Adipose tissue (tissue), 3 donors: ENCODE results near the gene BSPRY. TPM values are rescaled to one million over a fixed set of nuclear protein-coding genes. Genes with fewer than 3 reads are reported as not detected.

Experiments
- H3K27ac ChIP-seq: one replicate; pipeline ENCODE4 v1.5.1; 2013; ENCODE audit warnings: low read depth, low read length
- WGBS, 3 donors: extraction: QIAGEN DNeasy Blood & Tissue Kit; methylation state at CpG; one replicate each; pipeline ENCODE4 v1.1.7; 2013; 5-methylcytosine and 5-hydroxymethylcytosine counted together
- polyA plus RNA-seq, 3 donors: library from polyadenylated mRNA; stranded (reverse); fragments of 200-250 nt; gene quantifications; one replicate each; pipeline ENCODE4 v1.2.3, GENCODE V29; 2013
- donor health status: healthy with polysubstance abuse.
- donor health status: Bipolar disorder and iron deficiency.
- donor health status: healthy.

The BSPRY gene
- polyA plus RNA-seq, 3 donors = 2.6 to 25.1 TPM; not detected in 1

- 71 to 79% (median 79%) methylated on average over 4 of the region's 4 CpGs for whole genome bisulfite sequencing, 3 donors
- no peak overlapping the region for H3K27ac ChIP-seq
Measured at GRCh38 chr9:113331780-113332179, 17.6 kb upstream of the BSPRY start.

GRCh38 chr9:113337714-113338113, 11.6 kb upstream of the BSPRY start:
- no peak overlapping the region for H3K27ac ChIP-seq
- 95 to 100% (median 96%) methylated on average over 2 of the region's 2 CpGs for WGBS, 3 donors

- 0 to 1% (median 0%) methylated on average over 40 to 46 of the region's 46 CpGs for WGBS, 3 donors
- H3K27ac ChIP-seq = no peak within 1 kb of the TSS
Measured at GRCh38 chr9:113340011-113340699, 9.2 kb upstream of the BSPRY start, which contains the start of gene WDR31. WDR31 (minus strand) TSS chr9:113340275; CDS start chr9:113332022, 8,253 bp downstream.

GRCh38 chr9:113341712-113342410, 7.5 kb upstream of the BSPRY start:
- 68 to 77% (median 69%) methylated on average over 9 of the region's 9 CpGs for WGBS, 3 donors
- no peak overlapping the region for H3K27ac ChIP-seq

- WGBS, 3 donors = 31 to 63% (median 48%) methylated on average over 1 of the region's 1 CpG
Measured at GRCh38 chr9:113343732-113344231, 5.6 kb upstream of the BSPRY start.

GRCh38 chr9:113345190-113345589, 4.2 kb upstream of the BSPRY start:
- no peak overlapping the region for H3K27ac ChIP-seq
- 63 to 87% (median 71%) methylated on average over 2 of the region's 2 CpGs for WGBS, 3 donors

More at GRCh38 chr9:113343732-113344231, 5.6 kb upstream of the BSPRY start:
- H3K27ac ChIP-seq = no peak overlapping the region

- 0 to 47% (median 35%) methylated on average over 1 of the region's 1 CpG for whole genome bisulfite sequencing, 3 donors
- no peak overlapping the region for H3K27ac ChIP-seq
Measured at GRCh38 chr9:113345671-113346070, 3.7 kb upstream of the BSPRY start.

GRCh38 chr9:113348437-113348836, 904 bp upstream of the BSPRY start:
- 83 to 89% (median 87%) methylated on average over 3 of the region's 3 CpGs for WGBS, 3 donors
- no peak overlapping the region for H3K27ac ChIP-seq

GRCh38 chr9:113349066-113349444, 286 bp upstream of the BSPRY start:
- H3K27ac ChIP-seq = no peak overlapping the region
- 11 to 27% (median 25%) methylated on average over 13 of the region's 13 CpGs for WGBS, 3 donors

GRCh38 chr9:113350107-113350661, 843 bp downstream of the BSPRY start:
- no peak overlapping the region for H3K27ac ChIP-seq
- 7 to 13% (median 8%) methylated on average over 14 of the region's 14 CpGs for WGBS, 3 donors

- WGBS, 3 donors = 25 to 47% (median 35%) methylated on average over 6 of the region's 6 CpGs
- no peak overlapping the region for H3K27ac ChIP-seq
Measured at GRCh38 chr9:113350937-113351336, 1.6 kb downstream of the BSPRY start.

- WGBS, 3 donors = 76 to 90% (median 87%) methylated on average over 6 of the region's 6 CpGs
- no peak overlapping the region for H3K27ac ChIP-seq
Measured at GRCh38 chr9:113352006-113352405, 2.7 kb downstream of the BSPRY start.

- no peak overlapping the region for H3K27ac ChIP-seq
- 75 to 80% (median 80%) methylated on average over 1 of the region's 1 CpG for WGBS, 3 donors
Measured at GRCh38 chr9:113352411-113352810, 3.1 kb downstream of the BSPRY start.

- WGBS, 3 donors = 89 to 90% (median 90%) methylated on average over 4 of the region's 4 CpGs
- H3K27ac ChIP-seq = no peak overlapping the region
Measured at GRCh38 chr9:113355040-113355596, 5.8 kb downstream of the BSPRY start.

- WGBS, 3 donors = 72 to 78% (median 75%) methylated on average over 7 of the region's 7 CpGs
- H3K27ac ChIP-seq = no peak overlapping the region
Measured at GRCh38 chr9:113356686-113357292, 7.4 kb downstream of the BSPRY start.

GRCh38 chr9:113359385-113359784, 10.0 kb downstream of the BSPRY start:
- 53 to 95% (median 80%) methylated on average over 1 of the region's 1 CpG for WGBS, 3 donors

GRCh38 chr9:113360242-113360842, 11.0 kb downstream of the BSPRY start:
- no peak overlapping the region for H3K27ac ChIP-seq
- WGBS, 3 donors = 87 to 91% (median 89%) methylated on average over 15 of the region's 15 CpGs

More at GRCh38 chr9:113359385-113359784, 10.0 kb downstream of the BSPRY start:
- no peak overlapping the region for H3K27ac ChIP-seq

GRCh38 chr9:113361304-113362018, 12.1 kb downstream of the BSPRY start:
- 63 to 79% (median 65%) methylated on average over 7 of the region's 7 CpGs for WGBS, 3 donors
- H3K27ac ChIP-seq = no peak overlapping the region
